Left hindlimb (tissue), 1 donor: ENCODE data around the gene NALCN.

Experiments used
- DNase-seq: peaks from one replicate; pipeline ENCODE4 v3.0.0-alpha.2; 2018

NALCN gene

GRCh38 chr13:101412076-101412475, 4.2 kb downstream of the NALCN start:
- no peak for DNase-seq

- no peak for DNase-seq
Observed at GRCh38 chr13:101408992-101409656, 7.2 kb downstream of the NALCN start.

GRCh38 chr13:101408154-101408553, 8.2 kb downstream of the NALCN start:
- DNase-seq, result no peak

GRCh38 chr13:101406791-101407190, 9.5 kb downstream of the NALCN start:
- no peak for DNase-seq

GRCh38 chr13:101401196-101401595, 15.1 kb downstream of the NALCN start:
- no peak for DNase-seq

GRCh38 chr13:101399365-101399764, 16.9 kb downstream of the NALCN start:
- no peak for DNase-seq

GRCh38 chr13:101398920-101399319, 17.4 kb downstream of the NALCN start:
- DNase-seq, result no peak

GRCh38 chr13:101398191-101398590, 18.1 kb downstream of the NALCN start:
- no peak for DNase-seq

- DNase-seq, result no peak
Observed at GRCh38 chr13:101397742-101398141, 18.6 kb downstream of the NALCN start.

- DNase-seq, result no peak
Observed at GRCh38 chr13:101394605-101395004, 21.7 kb downstream of the NALCN start.

- no peak for DNase-seq
Observed at GRCh38 chr13:101393140-101393539, 23.2 kb downstream of the NALCN start.

GRCh38 chr13:101390461-101390860, 25.8 kb downstream of the NALCN start:
- DNase-seq, result no peak

GRCh38 chr13:101384929-101385328, 31.4 kb downstream of the NALCN start:
- no peak for DNase-seq

- DNase-seq, result no peak
Observed at GRCh38 chr13:101383595-101383994, 32.7 kb downstream of the NALCN start.

GRCh38 chr13:101382701-101383100, 33.6 kb downstream of the NALCN start:
- no peak for DNase-seq

- DNase-seq, result no peak
Observed at GRCh38 chr13:101382086-101382485, 34.2 kb downstream of the NALCN start.

- no peak for DNase-seq
Observed at GRCh38 chr13:101360525-101360924, 55.8 kb downstream of the NALCN start.

GRCh38 chr13:101354895-101355294, 61.4 kb downstream of the NALCN start:
- no peak for DNase-seq

- no peak for DNase-seq
Observed at GRCh38 chr13:101346942-101347728, 69.2 kb downstream of the NALCN start.

- no peak for DNase-seq
Observed at GRCh38 chr13:101346161-101346560, 70.1 kb downstream of the NALCN start.

GRCh38 chr13:101343128-101343787, 73.0 kb downstream of the NALCN start:
- DNase-seq, result no peak

- no peak for DNase-seq
Observed at GRCh38 chr13:101341464-101341863, 74.8 kb downstream of the NALCN start.

GRCh38 chr13:101339202-101339601, 77.1 kb downstream of the NALCN start:
- DNase-seq, result no peak

GRCh38 chr13:101332583-101332982, 83.7 kb downstream of the NALCN start:
- DNase-seq, result no peak
